TTC549 (cell line): ENCODE measurements around the gene KCNK13.
"Not testable (repeated sequence)": the region's sequence is repeated elsewhere in the genome, so short reads cannot be mapped to it uniquely, and the experiment has no call there.

ENCODE experiments used
- FAIRE-seq: peaks from 2 replicates; lab custom pipeline; 2012; peaks lifted over from hg19 to GRCh38; lab: Jason Lieb, UNC

Gene KCNK13

DNA sequence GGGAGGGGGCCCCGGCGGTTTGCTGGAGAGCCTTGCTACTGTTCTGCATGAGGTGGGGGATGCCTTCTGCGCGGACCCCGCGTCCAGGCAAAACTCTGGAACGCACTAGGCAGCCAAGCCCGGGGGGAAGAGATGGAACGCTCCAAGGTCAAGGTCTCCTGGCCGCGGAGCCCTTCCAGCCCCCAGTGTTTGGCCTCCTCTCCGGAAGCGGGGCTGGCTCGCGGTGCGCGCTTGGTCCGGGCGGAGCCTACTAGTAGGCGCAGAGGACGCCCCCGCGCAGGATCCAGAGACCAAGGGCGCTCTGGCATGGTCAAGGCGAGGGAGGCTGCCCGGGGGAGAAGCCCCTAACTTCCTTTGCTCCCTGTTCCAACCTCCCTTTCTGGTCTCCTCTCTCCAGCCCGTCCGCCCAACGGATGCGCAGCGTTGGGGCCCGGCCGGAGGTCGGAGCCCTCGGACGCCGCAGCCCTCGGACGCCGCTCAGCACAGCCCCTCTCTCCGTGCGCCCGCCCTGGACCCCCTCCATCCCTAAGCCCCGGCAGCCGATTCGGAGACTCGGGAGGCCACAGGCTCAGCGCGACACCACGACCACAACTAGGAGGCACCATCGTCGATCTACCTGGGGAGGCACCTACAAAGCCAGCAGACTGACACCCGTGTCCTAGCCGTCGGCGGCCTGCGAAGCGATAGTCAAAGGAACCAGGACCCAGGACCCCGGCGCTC, 669 bp upstream of the KCNK13 start:
- no peak for FAIRE-seq

DNA sequence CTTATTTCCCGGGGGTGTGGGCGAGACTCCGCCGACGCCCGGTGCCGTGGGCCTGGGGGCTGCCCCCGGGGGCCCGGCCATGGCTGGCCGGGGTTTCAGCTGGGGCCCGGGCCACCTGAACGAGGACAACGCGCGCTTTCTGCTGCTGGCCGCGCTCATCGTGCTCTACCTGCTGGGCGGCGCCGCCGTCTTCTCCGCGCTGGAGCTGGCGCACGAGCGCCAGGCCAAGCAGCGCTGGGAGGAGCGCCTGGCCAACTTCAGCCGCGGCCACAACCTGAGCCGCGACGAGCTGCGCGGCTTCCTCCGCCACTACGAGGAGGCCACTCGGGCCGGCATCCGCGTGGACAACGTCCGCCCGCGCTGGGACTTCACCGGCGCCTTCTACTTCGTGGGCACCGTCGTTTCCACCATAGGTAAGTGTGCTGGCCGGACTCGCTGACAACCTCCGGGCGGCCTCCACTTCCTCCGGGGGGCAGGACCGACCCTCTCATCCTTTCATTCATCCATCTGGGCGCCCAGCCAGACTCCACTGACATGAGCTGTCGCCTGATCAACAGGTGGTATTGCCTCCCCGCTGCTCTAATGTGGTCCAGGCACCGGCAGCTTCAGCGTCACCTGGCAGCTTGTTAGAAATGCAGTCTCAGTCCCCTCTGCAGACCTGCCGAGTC, 467 bp downstream of the KCNK13 start:
- FAIRE-seq, result no peak

DNA sequence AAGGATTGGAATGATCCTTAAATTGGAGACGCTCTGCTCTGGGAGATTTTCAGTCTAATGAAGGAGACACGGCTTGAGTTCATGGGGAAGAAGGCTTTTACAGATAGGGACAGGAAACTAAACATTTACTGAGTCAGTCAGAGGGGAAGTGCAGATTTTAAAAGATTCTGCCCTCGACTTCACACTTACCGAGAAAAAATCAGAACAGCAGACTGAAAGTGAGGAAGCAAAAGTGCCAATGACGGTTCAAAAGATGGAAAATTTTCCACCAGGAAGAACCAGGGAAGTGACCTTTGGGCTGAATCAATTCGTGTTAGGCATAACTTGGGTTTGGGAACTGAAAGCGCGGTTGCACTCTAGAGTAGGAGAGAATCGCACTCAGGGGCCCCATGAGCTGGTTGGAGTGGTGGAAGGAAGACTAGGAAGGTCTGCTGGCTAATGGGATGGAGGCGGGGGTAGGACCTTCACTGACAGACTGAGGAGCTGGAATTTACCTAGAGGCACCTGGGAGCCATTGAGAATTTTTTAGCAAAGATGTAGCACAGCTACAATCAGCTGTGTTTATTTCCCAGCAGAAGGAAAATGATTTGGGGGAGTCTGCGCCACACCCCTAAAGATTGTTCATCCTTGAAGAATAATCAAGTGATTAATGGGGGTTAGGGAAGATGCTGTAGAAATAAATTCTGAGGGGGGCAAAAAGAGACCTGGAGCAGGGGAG, 1.2 kb downstream of the KCNK13 start:
- FAIRE-seq, result no peak

DNA sequence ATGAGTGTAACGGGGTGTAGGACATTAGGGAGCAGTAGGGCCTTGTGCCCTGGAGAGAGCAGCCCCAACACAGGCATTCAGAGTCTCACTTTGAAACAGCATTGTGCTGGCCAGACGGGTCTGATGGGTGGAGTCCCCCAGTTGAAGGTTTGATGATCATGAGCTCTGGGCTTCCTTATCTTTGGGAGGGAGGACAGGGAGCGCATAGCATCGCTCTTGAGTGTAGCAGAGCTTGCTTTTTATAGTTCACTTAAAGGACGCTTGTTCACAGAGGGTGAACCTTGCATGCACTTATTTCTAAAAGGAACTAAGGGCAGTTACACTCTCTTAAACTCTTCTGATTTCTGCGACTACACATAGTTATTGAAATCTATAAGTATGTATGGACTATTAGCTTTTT, 10.6 kb downstream of the KCNK13 start:
- FAIRE-seq, result no peak

DNA sequence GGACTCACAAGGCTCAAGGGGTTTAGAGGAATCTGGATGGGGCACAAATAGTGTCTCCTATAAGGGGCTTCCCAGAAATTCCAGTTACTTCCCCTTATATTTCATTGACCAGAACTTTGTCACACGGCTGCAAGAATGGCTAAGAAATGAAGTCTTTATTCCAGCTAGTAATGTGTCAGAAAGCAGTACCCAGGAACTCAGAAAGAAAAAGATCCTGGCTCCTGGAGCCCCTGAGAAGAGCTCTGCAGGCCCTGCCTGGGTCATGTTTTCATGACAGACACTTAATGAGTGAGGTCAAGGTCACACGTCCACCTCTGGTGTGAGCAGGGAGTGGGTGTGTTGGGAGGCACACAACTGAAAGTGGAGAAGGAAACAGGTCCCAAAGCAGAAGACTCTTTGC, 17.8 kb downstream of the KCNK13 start:
- no peak for FAIRE-seq

DNA sequence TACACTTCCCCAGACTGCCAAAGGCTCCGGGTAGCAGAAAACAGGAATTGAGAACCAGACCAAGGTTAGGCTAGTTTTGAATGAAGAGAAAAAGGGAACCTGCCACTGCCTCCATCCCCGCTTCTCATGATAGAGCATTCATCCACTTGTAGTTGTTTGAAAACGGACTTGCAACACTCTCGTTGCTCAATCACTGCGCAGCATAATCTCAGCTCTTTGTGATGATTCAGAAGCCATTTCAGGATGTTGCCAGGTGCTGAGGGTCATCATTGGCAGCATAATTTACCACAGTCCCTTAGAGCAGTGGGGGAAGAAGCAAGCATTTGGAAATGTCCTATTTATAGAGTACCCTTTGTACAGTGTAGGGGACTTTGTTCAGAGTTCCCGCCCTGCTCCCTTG, 25.6 kb downstream of the KCNK13 start:
- no peak for FAIRE-seq

DNA sequence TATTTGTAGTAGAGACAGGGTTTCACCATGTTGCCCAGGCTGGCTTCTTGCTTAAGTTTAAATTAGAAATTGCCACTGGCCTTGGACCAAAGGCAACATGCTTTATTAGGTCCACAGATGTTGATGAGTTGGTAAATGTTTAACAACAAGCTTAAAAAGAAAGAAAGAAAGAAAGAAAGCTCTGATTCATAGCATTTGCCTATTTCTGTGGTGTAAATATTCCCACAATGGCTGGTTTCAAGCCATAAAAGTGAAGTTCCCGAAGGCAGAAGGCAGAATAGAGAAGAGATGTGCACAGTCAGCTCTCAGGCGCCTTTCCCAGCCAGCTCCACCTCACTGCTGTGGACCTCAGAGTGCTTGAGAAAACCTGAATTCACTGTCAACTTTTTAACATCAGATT, 26.4 kb downstream of the KCNK13 start:
- FAIRE-seq, result no peak

DNA sequence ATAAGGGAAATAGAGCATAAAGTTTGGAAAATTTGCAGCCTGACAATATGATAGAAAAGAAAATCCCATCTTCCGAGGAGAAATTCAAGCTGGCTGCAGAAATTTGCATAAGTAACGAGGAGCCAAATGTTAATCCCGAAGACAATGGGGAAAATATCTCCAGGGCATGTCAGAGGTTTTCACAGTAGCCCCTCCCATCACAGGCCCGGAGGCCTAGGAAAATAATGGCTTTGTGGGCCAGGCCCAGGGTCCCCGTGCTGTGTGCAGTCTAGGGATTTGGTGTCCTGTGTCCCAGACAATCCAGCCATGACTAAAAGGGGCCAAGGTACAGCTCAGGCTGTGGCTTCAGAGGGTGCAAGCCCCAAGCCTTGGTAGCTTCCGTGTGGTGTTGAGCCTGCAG, 27.7 kb downstream of the KCNK13 start:
- FAIRE-seq, result not testable (repeated sequence)

DNA sequence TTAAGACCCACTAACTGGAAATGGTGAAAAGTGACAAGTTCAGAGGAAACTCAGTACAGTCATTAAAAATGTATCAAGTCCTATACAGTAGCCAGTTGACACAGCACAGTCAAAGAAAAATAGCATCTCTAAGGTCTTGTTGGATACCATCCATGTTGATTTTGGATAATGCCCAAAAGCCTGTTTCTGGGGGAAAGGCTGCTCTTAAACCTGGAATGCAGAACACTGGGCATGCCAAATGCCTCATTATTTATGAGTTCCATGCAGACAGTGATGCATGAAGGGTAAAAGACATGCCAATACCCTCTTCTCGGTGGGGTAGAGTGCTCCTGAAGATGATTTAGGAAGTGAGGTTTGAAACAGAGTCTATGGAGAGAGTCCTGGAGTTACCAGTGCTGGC, 29.6 kb downstream of the KCNK13 start:
- FAIRE-seq, result no peak

DNA sequence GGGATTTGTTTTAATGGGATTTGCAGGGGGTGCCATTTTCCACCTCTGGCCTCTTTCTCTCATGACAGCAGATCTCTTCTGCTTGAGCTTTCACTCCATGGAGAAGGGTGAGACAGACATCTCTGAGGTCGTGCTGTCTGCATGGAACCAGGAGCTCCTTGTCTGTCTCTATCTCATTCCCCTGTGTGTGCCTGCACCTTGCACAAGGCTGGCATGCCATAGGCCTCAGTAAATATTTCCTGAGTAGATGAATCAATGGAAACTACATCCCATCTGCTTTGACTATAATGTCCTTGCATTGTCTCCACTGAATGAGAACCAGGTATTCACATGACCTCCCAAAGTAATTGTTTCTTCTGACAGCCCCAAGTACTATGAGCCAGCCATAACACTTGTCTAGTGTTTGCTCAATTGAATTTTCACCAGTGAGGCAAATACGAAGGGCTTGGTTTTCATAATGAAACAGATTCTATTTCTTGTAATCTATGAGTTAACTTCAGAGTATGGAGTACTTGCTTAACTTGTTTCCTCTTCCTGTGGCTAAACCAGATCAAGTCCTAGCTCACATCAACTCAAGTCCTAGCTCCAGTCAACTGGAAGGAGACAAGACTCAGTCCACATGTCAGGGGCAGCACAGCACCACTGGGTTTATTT, 32.3 kb downstream of the KCNK13 start:
- no peak for FAIRE-seq

DNA sequence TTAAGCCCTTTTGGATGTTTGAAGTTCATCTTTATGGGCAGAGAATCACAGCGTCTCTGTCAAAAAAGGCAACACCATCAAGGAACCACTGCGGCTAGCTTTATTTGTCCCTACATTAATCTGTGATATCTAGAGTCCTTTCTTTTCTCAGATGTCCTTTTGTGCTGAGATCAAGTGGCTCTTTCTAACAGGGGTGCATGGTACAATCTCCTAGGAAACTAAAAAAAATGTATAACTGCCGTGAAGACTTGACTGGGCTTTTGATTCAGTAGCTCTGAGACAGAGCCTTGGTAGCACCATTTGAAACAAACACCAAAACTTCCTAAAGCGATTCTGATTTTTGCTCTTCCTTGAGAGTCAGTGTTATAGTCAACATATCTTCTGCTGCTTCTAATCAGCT, 33.3 kb downstream of the KCNK13 start:
- no peak for FAIRE-seq

DNA sequence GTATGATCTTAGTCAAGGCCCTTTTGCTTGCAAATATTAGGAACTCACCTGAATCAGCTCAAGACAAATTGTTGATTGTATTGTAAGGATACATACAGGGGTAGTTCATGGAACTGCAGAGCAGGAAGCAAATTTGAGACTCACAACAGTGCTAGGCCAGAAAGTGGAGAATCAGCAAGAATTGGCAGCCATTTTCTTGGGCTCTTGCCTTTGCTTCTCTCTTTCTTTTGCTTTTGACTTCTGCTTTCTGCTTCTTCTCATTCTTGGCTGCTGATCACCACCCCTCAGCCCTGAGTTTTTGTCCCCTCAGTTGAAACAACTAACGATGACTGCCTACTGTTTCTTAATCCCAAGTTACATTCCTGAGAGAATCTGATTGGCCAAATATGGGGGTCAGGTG, 34.8 kb downstream of the KCNK13 start:
- no peak for FAIRE-seq

DNA sequence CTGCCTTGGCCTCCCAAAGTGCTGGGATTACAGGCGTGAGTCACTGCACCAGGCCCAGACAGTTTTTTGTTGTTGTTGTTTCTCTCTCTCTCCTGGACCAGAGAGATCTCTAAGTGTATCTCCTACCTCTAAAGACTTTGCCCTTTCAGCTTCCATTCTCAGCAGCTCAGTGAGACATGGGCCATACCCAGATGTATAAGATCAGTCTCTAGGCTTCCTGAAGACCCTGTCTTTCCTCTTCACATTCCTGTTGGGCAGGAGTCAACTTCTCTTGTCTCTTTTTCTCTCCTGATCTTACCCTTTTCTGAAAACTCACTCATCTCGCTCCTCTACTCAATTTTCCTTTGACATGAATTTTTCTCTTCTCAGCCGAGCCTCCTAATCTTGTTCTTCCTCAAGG, 42.0 kb downstream of the KCNK13 start:
- FAIRE-seq, result no peak

DNA sequence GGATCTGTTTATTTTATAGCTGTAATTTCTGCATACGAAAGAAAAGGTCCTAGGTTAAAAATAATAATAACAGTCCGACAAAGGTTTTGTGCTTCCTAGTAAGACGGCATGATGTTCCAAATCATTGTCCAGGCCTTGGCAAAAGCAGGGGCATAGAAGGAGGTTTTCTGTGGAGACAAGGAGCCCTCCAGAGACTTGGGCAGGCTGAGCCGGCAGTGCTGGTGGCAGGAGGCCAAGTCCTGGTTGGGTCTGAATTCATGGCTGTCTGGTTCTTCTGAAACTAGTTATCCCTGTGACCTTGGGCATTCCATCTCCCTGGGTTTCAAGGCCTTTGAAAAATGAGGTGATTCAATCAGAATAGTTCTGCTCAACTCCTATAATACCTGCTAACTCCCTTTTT, 44.0 kb downstream of the KCNK13 start:
- FAIRE-seq, result no peak

DNA sequence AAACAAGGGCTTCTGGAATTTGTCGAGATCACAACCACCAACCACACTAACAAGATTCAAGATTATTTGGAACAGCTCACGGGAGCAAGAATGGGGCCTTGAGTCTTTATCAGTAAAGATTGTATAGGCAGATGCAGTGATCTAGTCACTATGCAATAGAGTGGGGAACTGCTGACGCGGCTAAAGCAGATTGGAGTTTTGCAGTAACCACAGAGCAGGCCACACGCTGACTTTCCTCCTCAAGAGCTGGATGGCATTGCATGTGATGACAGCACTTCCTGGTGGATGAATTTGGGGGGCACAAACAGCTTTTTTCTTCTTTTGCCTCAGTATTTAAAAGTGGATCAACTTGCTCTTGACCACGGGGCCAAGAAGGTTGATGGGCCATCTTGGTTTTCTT, 46.0 kb downstream of the KCNK13 start:
- no peak for FAIRE-seq

DNA sequence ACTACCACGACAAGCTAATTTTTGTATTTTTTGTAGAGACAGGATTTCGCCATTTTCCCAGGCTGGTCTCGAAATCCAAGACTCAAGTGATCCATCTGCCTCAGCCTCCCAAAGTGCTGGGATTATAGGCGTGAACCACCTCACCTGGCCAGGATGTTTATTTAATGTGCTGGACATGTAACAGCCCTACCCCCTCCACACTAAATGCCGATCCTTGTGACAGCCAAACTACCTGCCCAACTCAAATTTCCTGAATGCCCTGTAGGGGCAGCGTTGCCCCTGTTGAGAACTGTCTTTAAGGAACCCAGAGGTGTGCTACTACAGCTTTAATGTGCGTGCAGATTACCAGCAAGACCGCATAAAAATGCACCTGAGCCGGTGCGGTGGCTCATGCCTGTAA, 48.1 kb downstream of the KCNK13 start:
- FAIRE-seq, result no peak

DNA sequence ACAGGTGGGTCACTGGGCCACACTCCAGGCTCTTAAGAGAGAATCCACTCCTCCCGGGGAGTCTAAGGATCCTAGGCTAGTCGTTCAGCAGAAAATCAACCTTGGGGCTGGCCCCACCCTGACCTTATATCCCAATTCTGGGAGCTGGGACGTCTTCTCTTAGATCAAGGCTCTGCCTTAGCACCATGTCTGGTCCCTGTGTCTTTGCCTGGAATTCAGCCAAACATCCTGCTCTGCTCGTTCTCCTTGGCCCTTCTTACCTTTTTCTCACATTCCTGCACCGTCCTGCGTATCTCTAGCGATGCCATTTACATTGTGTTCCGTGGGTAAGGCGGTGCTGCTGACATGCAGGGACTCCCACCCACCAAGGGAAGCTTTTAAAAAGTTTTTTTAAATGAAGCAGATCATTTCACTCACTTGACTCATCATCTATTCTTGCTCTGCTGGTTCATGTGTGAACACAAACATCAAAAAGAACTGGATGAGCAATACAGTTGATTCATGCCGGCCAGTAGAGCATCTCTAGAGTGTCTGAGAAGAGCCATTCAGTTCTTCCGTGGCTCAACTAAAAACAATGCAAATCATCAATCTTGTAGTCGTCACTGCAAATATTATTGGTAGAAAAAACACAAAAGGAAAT, 50.2 kb downstream of the KCNK13 start:
- no peak for FAIRE-seq

DNA sequence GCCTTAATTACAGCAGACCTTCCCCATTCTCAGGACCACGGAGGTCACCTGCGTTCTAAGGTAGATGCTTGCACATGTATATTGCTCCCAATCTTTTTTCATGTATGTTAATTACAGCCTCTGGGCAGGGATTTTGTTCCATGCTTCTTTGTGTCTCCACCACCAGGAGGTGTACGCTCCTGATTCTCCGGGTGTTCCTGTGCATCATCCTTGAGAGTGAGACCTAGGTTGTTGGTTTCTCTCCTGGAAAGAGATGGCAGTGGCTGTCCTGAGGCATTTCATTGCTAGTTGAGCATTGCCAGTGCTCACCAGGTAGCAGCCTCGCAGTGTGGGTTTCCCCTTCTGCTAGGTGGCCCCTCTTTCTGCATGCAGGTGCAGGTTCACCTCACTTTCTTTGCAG, 52.8 kb downstream of the KCNK13 start:
- FAIRE-seq, result no peak

DNA sequence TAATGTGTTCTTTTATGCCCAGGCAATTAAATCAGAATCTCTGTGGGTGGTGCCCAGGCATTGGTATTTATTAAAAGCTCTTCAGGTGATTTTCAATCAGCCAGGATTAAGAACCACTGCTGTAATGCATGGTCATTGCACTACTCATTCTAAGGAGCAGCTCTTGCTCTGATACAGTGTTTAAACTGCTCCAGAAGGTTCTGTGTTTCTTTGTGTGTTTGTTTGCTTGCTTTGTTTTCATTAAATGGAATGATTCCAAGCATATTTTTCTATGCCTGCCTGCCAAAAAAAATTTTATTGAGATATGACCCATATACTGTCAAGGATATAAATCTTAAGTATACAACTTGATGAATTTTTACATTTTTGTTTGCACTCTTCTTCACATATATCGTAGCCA, 54.0 kb downstream of the KCNK13 start:
- no peak for FAIRE-seq

DNA sequence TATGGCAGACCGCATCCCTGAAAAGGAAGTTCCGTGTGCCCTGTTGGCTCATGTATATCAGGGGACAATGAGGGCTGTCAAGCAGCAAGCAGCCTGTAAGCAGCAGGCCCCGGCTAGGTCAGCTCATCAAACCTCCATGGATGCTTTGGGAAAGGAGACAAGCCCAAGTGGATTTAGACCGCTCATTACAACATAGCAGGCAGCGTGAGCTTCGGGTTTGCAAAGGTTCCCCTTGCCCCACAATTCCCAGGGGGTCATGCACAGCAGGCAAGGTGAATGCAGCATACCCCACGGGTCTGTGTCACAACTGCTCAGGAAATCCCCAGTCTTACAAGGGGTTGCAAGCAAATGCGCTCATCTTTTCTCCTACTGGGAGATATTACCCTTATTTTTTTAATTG, 54.6 kb downstream of the KCNK13 start:
- FAIRE-seq, result no peak

DNA sequence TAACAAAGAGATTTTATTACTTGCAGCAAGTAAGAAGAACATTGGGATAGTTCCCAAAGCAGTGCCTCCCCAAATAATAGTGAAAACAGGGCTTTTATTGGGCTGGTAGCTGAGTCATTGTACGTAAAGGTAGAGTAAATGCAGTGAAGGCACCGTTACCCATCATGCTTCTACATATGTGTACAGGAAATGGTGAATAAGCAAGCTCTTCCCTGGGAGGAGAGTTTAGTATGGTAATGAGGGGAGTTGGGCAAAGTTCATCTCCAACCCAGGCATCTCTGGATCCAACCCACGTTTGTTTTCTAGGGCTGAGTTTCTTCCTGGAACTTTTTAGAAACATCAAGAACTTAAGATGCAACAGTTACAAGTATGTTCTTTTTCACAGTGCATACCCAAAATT, 56.2 kb downstream of the KCNK13 start:
- FAIRE-seq, result no peak

DNA sequence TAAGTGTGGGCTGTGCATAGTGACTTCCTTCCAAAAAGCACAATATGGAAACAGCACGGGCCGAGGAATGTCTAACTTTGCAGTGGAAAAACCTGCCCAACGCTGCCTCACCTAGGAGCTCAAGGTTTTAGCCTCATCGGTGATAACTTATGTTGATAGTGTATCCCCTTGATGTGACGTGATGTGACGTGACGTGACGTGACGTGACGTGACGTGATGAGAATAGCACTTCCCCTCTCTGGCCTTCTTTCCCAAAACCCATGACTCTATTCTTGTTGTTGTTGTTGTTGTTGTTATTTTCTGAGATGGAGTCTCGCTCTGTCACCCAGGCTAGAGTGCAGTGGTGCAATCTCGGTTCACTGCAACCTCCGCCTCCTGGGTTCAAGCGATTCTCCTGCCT, 64.5 kb downstream of the KCNK13 start:
- no peak for FAIRE-seq
